GM11168 (cell line): Measurements from ENCODE around the gene POR.
"Not testable (repeated sequence)": the region's sequence is repeated elsewhere in the genome, so short reads cannot be mapped to it uniquely, and the experiment has no call there.

Source experiments
- in situ Hi-C: fragments of 300-500 bp; cut with MboI; formaldehyde crosslinking; loops from one replicate; pipeline ENCODE4 v1.12.0; 2022; ENCODE audit warnings: low sequenced_read_pairs; ENCODE audit not compliant: unreplicated experiment

Gene POR

DNA sequence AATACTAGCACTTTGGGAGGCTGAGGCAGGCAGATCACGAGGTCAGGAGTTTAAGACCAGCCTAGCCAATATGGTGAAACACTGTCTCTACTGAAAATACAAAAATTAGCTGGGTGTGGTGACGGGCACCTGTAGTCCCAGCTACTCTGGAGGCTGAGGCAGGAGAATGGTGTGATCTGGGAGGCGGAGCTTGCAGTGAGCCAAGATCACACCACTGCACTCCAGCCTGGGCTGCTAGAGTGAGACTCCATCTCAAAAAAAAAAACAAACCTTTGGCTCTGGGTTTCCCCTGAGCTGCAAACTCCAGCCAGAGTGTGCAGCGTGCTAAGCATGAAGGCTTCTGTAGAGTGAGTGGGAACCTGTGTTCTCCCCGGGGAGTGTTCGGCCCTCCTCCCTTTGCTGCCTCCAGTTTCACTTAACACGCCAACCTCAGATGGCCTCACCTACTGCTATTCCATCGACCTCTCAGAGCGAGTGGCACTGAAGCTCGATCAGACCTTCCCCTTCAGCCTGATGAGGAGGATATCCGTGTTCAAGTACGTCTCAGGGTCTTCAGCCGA, 31.6 kb upstream of the POR start:
- in situ Hi-C loops = not testable (repeated sequence)

- in situ Hi-C loops = no loop called here
These were observed 30.5 kb upstream of the POR start for GRCh38 chr7:75884476-75884875.

DNA sequence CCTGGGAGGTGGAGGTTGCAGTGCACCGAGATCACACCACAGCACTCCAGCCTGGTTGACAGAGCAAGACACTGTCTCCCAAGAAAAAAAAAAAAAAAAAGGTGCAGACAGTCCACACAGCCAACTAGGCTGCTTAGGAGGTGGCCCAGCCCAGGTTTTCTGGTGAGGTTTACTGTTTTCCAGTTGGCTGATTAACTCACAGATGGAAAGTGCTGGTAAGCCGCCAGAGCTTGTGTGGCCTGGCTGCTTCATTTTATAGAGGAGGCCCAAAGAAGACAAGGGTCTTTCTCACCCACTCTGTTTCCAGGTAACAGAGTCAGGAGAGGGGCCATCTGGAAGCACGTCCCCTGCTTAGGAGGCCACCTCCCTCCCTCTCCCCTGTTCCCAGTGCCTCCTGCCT, 29.9 kb upstream of the POR start:
- in situ Hi-C loops = no loop called here

GRCh38 chr7:75887669-75888369, 27.1 kb upstream of the POR start:
- in situ Hi-C loops = no loop called here

GRCh38 chr7:75888464-75889222, 26.3 kb upstream of the POR start:
- in situ Hi-C loops = no loop called here

DNA sequence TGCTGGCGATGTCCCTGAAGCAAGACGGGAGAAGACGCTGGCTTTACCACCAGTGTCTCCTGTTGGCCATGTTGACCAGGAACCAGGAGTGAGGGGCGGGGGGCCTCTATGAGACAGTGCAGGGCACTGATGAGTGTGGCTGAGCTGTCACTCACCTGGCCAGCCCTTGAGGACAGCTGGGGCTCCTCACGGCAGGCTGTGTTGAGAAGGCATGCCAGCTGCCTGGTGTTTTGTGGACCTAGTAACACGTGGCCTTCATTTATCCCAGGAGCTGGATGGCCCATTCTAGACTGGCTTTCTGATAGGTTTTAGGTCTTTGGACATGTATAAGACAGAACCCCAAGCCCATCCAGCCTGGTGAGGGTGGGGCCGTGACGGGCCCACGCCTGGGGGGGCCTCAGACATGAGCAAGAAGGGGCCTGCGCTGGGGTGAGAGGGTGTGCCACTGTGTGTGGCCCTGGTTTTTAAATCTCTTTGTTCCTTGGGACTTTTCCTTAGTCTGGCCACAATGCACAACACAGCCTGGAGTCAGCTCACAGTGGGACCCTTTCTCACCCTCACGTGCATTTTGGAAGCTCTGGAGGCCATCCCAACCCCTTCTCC, 25.6 kb upstream of the POR start:
- in situ Hi-C loops = no loop called here

DNA sequence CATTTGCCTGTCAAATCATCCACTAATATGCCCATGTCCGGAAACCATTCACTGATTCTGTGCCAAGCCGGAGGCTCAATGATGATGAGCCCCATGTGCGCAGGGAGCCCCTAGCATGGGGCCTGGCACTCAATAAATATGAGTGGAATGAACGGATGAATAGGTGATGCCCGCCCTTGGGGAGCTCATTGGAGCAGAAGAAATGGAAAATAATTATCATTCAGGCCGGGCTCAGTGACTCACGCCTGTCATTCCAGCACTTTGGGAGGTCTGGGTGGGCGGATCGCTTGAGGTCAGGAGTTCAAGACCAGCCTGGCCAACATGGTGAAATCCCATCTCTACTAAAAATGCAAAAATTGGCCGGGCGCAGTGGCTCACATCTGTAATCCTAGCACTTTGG, 25.1 kb upstream of the POR start:
- in situ Hi-C loops = no loop called here

GRCh38 chr7:75891237-75891636, 23.7 kb upstream of the POR start:
- in situ Hi-C loops = not testable (repeated sequence)

DNA sequence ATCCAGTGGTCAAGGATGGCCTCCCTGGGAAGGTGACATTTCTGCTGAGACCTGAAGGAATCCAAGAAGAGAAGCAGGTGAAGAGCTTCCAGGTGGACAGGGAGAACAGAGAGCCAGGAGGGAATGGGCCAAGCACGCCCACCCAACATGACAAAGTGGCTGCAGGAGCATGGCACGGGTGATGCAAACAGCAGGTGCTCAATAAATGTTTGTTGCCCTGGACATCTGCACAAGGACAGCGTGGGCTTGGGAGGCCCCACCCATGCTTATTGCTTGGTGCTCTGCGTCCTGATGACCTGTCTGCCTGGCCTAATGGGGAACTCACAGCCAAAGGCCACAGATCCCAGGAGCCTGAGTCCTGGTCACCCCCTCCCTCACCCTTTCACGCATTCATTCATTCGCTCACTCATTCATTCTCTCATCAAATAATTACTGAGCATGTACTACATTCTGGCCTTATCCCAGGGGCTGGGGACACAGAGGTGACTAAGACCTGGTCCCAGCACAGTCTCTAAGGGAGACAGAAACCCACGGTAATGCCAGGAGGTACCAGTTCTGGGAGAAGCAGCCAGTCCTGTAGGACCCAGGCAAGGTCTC, 23.0 kb upstream of the POR start:
- in situ Hi-C loops = no loop called here

GRCh38 chr7:75892634-75893272, 22.2 kb upstream of the POR start:
- in situ Hi-C loops = no loop called here

- in situ Hi-C loops = no loop called here
These were observed 18.1 kb upstream of the POR start for GRCh38 chr7:75896803-75897327.

DNA sequence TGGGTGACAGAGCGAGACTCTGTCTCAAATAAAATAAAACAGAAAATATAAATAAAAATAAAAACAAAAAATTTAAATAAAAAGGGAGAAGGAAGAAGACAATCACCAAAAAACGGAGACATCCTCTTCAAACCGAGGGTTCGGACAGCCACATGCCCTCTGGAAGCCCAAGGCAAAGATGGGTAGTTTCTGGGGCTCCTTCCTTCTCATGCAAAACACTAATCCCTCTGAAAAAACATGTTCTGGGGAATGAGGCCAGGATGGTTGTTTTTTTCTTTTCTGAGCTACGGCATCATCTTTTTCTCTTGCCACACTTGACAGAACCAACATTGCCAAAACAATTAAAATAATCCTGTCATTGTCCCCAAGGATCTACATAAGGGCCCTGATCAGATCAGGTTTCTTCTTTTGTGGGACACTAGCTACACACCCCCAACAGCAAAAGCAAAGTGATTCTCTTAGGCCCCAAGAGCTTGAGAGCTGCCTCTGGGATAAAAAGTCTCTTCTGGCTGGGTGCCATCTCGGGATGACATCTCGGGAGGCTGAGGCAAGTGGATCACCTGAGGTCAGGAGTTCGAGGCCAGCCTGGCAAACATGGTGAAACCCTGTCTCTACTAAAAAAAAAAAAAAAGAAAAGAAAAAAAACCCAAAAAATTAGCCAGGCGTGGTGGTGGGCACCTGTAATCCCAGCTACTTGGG, 14.2 kb upstream of the POR start:
- in situ Hi-C loops = no loop called here

DNA sequence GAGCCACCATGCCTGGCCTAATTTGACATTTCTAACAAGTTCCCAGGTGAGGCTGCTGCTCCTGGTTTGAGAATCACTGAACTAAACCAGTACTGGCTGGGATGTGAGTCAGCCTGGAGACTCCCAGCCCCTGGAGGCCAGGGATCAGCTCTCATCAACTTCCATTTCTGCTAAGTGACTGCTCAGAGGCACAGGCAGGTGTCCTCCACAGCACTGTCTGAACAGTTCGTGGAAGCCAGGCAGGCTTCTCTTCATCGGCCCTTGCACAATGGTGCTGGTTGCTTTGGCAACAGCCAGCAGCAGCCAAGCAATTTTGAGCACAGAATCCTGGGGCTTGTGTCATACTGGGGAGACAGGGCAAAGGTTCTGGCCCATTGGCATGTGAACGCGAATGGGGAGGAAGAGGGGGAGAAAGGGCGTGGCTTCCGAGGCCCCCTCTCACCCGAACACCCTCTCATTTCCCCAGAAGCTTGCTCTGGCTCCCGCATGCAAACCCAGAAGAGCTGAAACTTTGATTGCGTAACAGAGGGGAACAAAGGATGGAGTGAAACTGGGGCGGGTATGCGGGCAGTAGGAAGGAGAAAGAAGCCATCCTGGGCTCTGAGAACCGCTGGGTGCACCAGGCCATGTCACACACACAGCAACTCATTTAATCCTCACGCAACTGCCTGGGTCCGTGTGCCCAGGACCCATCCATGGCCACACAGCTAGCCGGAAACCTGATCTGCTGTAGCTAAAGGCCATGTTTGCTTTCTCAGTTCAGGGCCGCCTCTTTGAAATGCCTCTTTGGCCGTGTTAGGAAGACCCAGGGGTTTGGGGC, 9.0 kb upstream of the POR start:
- in situ Hi-C loops = no loop called here

- in situ Hi-C loops = no loop called here
These were observed 7.8 kb upstream of the POR start for GRCh38 chr7:75906991-75907667.

DNA sequence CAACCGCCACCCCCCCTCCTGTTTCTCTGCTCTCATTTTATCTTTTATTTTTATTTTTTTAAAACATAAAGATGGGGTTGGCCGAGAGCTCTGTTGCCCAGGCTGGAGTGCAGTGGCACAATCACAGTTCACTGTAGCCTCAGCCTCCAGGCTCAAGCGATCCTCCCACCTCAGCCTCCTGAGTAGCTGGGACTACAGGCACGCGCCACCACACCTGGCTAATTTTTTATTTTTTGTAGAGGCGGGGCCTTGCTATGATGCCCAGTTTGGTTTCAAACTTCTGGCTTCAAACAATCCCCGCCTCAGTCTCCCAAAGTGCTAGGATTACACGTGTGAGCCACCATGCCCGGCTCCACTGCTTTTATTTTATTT, 7.3 kb upstream of the POR start:
- in situ Hi-C loops = not testable (repeated sequence)

GRCh38 chr7:75909521-75910132, 5.3 kb upstream of the POR start:
- in situ Hi-C loops = no loop called here

- in situ Hi-C loops = not testable (repeated sequence)
These were observed 3.8 kb upstream of the POR start for GRCh38 chr7:75911186-75911585.

DNA sequence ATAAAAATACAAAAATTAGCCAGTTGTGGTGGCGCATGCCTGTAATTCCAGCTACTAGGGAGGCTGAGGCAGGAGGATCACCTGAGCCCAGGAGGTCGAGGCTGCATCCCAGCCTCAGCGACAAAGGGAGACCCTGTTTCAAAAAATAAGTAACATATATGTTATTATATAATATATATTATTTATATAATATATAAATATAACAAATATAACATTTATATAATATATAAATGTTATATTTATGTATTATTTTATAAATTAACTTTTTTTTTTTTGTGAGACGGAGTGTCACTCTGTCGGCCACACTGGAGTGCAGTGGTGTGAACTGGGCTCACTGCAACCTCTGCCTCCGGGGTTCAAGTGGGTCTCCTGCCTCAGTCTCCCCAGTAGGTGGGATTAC, 1.5 kb upstream of the POR start:
- in situ Hi-C loops = no loop called here
